Stimulated activated CD8-positive, alpha-beta memory T cell treated with anti-CD3 and anti-CD28 coated beads, Interleukin-4, amount 100 ng/mL, for 4 hours (primary cell): Measurements from ENCODE around the gene RNU4-1.
"Not testable (repeated sequence)": the region's sequence is repeated elsewhere in the genome, so short reads cannot be mapped to it uniquely, and the experiment has no call there.

Source experiments
- DNase-seq, 2 donors: peaks; one replicate each; pipeline ENCODE4 v3.0.0-alpha.2; 2020; ENCODE audit warnings: low read depth in 2 of 2, low spot score in 1 of 2

RNU4-1 gene

GRCh38 chr12:120259418-120260202 is 33.4 kb downstream of the RNU4-1 start:
- DNase-seq = no peak

GRCh38 chr12:120258323-120258896 is 34.6 kb downstream of the RNU4-1 start:
- no peak for DNase-seq

DNA sequence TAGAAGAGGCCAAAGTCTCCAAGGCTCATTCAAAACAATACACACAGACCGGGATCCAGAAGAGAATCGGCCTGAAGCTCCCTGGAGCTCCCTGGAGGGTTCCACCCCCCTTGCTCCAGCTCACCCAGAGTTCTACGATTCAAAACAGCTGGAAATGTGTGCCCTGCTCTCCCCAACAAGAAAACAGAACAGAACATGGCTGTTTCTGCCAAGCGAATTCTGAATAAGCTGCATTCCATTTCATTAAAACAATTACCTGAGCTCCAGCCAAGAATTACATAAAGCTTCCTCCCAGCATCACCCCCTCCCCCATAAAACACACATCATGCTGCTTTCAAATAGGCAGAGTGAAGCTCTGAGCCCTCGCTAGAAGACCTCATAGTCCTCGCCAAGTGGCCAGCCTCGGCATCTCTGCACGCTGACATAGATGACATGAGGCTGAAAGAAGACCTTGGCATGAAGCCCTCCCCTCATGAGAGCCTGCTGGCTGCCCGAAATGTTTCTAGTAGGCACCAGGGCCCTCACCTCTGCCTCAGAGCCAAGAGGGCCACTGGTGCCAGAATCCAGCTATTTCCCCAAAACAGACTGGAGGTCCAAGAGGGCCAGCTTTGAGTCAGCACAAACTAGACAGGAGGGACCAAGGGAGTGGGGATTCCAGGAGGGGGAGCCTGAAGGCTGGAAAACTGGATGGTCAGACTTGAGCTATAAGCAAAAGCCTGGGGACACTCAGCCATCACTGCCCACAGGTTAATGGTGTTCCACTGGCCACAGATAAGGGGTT is 35.8 kb downstream of the RNU4-1 start:
- no peak for DNase-seq

DNA sequence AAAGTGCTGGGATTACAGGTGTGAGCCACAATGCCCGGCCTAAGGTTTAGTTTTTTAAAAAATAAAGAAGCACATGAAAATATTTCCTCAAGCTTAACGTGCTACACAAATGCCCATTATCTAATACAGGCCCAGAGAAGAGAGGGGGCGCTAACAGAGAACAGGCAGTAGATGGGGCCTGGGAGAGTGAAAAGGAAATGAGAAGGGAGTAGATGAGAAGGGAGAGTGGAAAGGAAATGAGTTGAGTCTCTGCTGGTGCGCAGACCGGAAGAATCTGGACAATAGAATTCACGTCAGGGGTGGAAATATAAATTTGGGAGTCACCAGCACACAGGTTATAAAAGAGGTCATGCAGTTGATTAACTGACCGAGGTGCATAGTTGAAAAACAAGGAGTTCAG is 38.2 kb downstream of the RNU4-1 start:
- no peak for DNase-seq

DNA sequence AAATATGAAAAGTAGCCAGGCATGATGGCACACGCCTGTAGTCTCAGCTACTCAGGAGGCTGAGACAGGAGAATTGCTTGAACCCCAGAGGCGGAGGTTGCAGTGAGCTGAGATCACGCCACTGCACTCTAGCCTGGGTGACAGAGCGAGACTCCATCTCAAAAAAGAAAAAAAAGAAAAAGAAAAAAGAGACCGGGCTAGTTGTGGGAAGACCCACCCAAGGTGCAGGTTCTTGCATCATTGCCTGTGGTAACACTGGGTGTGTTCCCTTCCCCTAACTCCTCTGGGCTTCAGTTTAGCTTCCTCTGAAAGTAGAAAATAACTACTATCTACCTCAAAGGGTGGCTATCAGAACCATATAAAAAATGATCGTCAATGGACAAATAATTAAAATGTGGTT is 39.7 kb downstream of the RNU4-1 start:
- peak in 1 of 2 donors; percentile 19 for DNase-seq

- peak; percentile 54 to 67 for DNase-seq
These were observed 40.7 kb downstream of the RNU4-1 start for GRCh38 chr12:120252071-120252906.

- not testable (repeated sequence) for DNase-seq
These were observed 41.5 kb downstream of the RNU4-1 start for GRCh38 chr12:120251364-120252070.

DNA sequence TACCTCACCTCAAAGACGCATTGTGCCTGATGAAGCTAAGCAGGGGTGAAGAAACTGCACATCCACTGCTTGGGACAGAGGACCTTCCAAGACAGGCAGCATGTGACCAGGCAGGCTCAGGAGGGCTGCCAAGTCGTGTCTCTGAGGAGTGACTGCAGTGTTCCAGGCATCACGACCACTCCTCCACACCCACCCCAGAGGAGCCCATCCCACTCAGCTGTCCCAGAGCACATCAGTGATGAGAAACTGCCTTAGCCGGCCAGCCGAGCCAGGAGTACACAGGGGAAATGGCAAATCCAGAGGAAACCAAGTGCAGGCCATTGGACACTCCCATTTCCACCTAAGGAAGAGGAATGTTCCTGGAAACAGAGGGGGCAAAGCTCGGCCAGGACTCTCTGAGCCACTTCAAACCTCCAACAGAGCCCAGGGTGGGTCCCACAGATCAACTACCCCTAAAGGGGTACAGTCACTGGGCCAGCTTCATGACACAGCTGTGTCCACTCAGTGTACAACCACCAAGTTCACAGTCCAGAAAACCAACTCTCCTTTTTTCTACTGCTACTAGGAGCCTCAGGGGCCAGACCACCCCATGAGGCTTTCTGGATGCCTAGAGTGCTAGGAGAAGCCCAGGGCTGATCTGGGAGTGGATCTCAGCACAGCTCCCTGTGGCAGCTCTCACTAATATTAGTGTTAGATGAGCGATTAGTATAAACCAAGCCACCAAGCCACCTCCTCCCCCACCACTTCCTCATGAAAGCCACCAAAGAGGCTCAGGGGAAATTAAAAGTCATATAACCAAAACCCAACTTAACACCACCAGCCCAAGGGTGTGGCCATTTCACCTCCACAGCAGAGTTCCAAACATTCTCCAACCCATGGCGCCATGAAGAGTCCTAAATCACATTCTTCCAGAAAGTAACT is 42.9 kb downstream of the RNU4-1 start:
- DNase-seq = peak in 1 of 2 donors; percentile 22

DNA sequence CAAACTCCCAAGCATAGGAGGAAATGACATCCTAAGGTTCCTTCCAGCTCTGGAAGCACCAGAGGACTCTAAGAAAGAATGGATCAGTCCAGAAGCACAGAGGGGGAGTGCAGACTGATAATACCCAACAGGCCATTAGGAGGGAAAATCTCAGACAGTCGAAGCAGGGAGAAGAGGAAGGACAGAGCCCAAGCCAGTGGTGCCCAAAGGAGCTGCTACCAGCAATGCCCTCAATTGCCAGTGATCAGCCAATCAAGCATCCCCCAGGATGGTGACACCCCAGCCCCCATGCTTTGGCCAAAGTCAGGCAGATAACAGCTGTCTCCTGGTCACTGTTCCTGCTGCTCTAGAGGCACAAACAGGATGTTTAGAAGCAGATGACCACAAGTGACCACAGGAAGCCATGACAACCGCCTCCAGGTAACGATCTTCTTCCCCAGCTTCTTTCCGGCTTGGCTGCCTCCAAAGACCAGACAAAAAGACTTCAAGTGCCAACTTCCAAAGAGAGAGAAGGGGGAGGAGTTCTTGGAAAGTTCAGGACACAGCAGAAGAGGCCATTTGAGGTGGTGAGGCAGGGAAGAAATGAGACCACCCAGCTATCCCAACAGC is 43.7 kb downstream of the RNU4-1 start:
- DNase-seq = no peak

- no peak for DNase-seq
These were observed 45.4 kb downstream of the RNU4-1 start for GRCh38 chr12:120247621-120248030.

GRCh38 chr12:120247183-120247582 is 45.9 kb downstream of the RNU4-1 start:
- no peak for DNase-seq

DNA sequence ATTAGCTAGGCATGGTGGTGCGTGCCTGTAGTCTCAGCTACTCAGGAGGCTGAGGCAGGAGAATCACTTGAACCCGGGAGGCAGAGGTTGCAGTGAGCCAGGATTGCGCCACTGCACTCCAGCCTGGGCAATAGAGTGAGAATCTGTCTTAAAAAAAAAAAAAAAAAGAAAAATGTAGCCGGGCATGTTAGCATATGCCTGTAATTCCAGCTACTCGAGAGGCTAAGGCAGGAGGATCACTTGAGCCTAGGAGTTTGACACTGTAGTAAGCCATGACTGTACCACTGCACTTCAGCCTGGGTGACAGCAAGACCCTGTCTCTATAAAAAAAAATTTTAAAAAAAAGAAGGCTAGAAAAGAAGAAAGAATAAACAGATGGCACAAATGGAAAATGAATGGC is 46.3 kb downstream of the RNU4-1 start:
- DNase-seq = not testable (repeated sequence)
